HG03520 (cell line): ENCODE measurements around the gene ZSCAN5A.
"Not testable (repeated sequence)": the region's sequence is repeated elsewhere in the genome, so short reads cannot be mapped to it uniquely, and the experiment has no call there.

Experiments
- ATAC-seq: cut with Tn5 transposase; IDR thresholded peaks from one replicate; pipeline ENCODE4 v1.9.1; 2021; ENCODE audit warnings: mild to moderate bottlenecking, moderate library complexity; ENCODE audit not compliant: unreplicated experiment

Gene ZSCAN5A

GRCh38 chr19:56273563-56274117 lies 41.0 kb downstream of the ZSCAN5A start:
- no peak for ATAC-seq

- ATAC-seq, result no peak
Observed at GRCh38 chr19:56272161-56272798, 42.4 kb downstream of the ZSCAN5A start, which contains the start of gene EDDM13. Gene EDDM13, plus strand, starts transcription at chr19:56272748. Its CDS starts 87 bp downstream, at chr19:56272835.

- no peak for ATAC-seq
Observed at GRCh38 chr19:56271151-56271550, 43.5 kb downstream of the ZSCAN5A start.

- no peak for ATAC-seq
Observed at GRCh38 chr19:56270676-56271075, 44.0 kb downstream of the ZSCAN5A start.

- ATAC-seq, result no peak
Observed at GRCh38 chr19:56269348-56269747, 45.3 kb downstream of the ZSCAN5A start.

GRCh38 chr19:56266051-56266450 lies 48.6 kb downstream of the ZSCAN5A start:
- no peak for ATAC-seq

- no peak for ATAC-seq
Observed at GRCh38 chr19:56263319-56263718, 51.3 kb downstream of the ZSCAN5A start.

- ATAC-seq, result not testable (repeated sequence)
Observed at GRCh38 chr19:56261932-56262331, 52.7 kb downstream of the ZSCAN5A start.

GRCh38 chr19:56261145-56261544 lies 53.5 kb downstream of the ZSCAN5A start:
- ATAC-seq, result no peak

GRCh38 chr19:56258272-56258671 lies 56.4 kb downstream of the ZSCAN5A start:
- ATAC-seq, result no peak

GRCh38 chr19:56253737-56254136 lies 60.9 kb downstream of the ZSCAN5A start:
- ATAC-seq, result no peak

- no peak for ATAC-seq
Observed at GRCh38 chr19:56252699-56253422, 61.8 kb downstream of the ZSCAN5A start.

- not testable (repeated sequence) for ATAC-seq
Observed at GRCh38 chr19:56248736-56249338, 65.8 kb downstream of the ZSCAN5A start.

- not testable (repeated sequence) for ATAC-seq
Observed at GRCh38 chr19:56245764-56246163, 68.9 kb downstream of the ZSCAN5A start.

- no peak for ATAC-seq
Observed at GRCh38 chr19:56245121-56245740, 69.4 kb downstream of the ZSCAN5A start.

GRCh38 chr19:56223481-56223880 lies 91.2 kb downstream of the ZSCAN5A start:
- ATAC-seq, result no peak

GRCh38 chr19:56222901-56223300 lies 91.7 kb downstream of the ZSCAN5A start:
- ATAC-seq, result no peak

- ATAC-seq, result no peak
Observed at GRCh38 chr19:56221851-56222250, 92.8 kb downstream of the ZSCAN5A start.

- not testable (repeated sequence) for ATAC-seq
Observed at GRCh38 chr19:56221442-56221841, 93.2 kb downstream of the ZSCAN5A start.

- ATAC-seq, result no peak
Observed at GRCh38 chr19:56218961-56219360, 95.7 kb downstream of the ZSCAN5A start.
